Mammary epithelial cell (primary cell): ENCODE results near the gene PLB1.

Source experiments
- EZH2 ChIP-seq: IDR thresholded peaks from 2 replicates; pipeline ENCODE4 v1.6.1; 2012; ENCODE audit warnings: low read length, inconsistent platforms, borderline replicate concordance
- TF ChIP-seq, protein P1 (sequence below), 2 donors: IDR thresholded peaks in 1 of 2; conservative IDR thresholded peaks in 1 of 2; 2 replicates each; pipeline ENCODE4 v1.5.1; 2011 to 2012; ENCODE audit warnings: inconsistent platforms in 2 of 2, low read length in 2 of 2, mild to moderate bottlenecking in 2 of 2, control low read depth in 1 of 2, low read depth in 1 of 2; ENCODE audit not compliant: insufficient read depth in 1 of 2; ENCODE audit errors: extremely low read depth in 1 of 2

DNA sequence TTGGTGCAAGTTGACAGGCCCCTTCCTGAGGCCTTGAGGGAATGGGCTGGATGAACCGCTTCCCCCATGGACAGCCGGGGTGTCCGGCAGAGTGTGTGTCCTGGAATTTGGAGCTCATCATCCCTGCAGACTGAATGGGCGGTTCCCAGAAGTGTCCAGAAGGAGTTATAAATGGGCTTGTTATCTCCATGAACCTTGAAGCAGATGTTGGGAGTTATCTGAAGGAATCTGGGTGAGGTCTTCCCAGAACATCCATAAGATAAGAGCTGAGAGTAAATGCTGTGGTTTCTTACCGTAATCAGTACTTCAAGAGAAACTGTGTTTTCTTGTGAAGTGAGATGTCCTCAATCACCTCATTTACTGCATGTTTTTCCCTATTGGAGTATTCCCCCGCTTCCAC lies 21.1 kb downstream of the PLB1 start:
- TF ChIP-seq, protein P1, sequence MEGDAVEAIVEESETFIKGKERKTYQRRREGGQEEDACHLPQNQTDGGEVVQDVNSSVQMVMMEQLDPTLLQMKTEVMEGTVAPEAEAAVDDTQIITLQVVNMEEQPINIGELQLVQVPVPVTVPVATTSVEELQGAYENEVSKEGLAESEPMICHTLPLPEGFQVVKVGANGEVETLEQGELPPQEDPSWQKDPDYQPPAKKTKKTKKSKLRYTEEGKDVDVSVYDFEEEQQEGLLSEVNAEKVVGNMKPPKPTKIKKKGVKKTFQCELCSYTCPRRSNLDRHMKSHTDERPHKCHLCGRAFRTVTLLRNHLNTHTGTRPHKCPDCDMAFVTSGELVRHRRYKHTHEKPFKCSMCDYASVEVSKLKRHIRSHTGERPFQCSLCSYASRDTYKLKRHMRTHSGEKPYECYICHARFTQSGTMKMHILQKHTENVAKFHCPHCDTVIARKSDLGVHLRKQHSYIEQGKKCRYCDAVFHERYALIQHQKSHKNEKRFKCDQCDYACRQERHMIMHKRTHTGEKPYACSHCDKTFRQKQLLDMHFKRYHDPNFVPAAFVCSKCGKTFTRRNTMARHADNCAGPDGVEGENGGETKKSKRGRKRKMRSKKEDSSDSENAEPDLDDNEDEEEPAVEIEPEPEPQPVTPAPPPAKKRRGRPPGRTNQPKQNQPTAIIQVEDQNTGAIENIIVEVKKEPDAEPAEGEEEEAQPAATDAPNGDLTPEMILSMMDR (conservative IDR thresholded peaks at IDR 0.05 in 1 of 2, IDR thresholded peaks at IDR 0.05 in 1 of 2; ENCODE audit: extremely low read depth in 1 of 2, insufficient read depth in 1 of 2, low read depth in 1 of 2, low read length in 2 of 2): no peak
- TF ChIP-seq EZH2: no peak
